Calu3 (cell line): Measurements from ENCODE around the gene TRAK2. TPM values are rescaled to one million over a fixed set of nuclear protein-coding genes. Genes with fewer than 3 reads are reported as not detected.
"Not testable (repeated sequence)": the region's sequence is repeated elsewhere in the genome, so short reads cannot be mapped to it uniquely, and the experiment has no call there.

Experiments
- BruUV-seq: library from RNA; stranded (reverse); fragments of 400-500 nt; replicated peaks from 2 replicates; lab custom pipeline; 2021; lab: Mats Ljungman, UMichigan
- CTCF ChIA-PET: fragments of 300-600 bp; sonication (Branson Sonifier 250); formaldehyde crosslinking; loops from one replicate; lab custom pipeline; 2022; ENCODE audit warnings: antibody characterized with exemption; lab: Charles Lee
- DNase-seq: peaks from one replicate; pipeline ENCODE4 v3.0.0; 2022
- H3K27ac Mint-ChIP-seq: one replicate; pipeline ENCODE4 v1.8.0; 2022; ENCODE audit warnings: mixed read lengths; ENCODE audit not compliant: unreplicated experiment
- H3K27me3 Mint-ChIP-seq: one replicate; pipeline ENCODE4 v1.8.0; 2022; ENCODE audit warnings: mixed read lengths; ENCODE audit not compliant: unreplicated experiment
- H3K36me3 Mint-ChIP-seq: one replicate; pipeline ENCODE4 v1.8.0; 2022; ENCODE audit warnings: mild to moderate bottlenecking, moderate library complexity, mixed read lengths; ENCODE audit not compliant: insufficient read depth, unreplicated experiment
- H3K4me1 Mint-ChIP-seq: one replicate; pipeline ENCODE4 v1.8.0; 2022; ENCODE audit warnings: mild to moderate bottlenecking, low read depth, mixed read lengths; ENCODE audit not compliant: unreplicated experiment
- H3K4me3 Mint-ChIP-seq: one replicate; pipeline ENCODE4 v1.8.0; 2022; ENCODE audit warnings: mild to moderate bottlenecking, low read depth, moderate library complexity, mixed read lengths; ENCODE audit not compliant: unreplicated experiment
- H3K9me3 Mint-ChIP-seq: one replicate; pipeline ENCODE4 v1.8.0; 2022; ENCODE audit warnings: low read depth, mixed read lengths; ENCODE audit not compliant: unreplicated experiment
- intact Hi-C: fragments of 100-400 bp; cut with micrococcal nuclease; formaldehyde crosslinking; loops from one replicate; pipeline ENCODE4 v1.10.0; 2022; ENCODE audit not compliant: unreplicated experiment
- total RNA-seq: library from RNA; stranded (reverse); gene quantifications from 2 replicates; pipeline ENCODE4 v1.2.3, GENCODE V29; 2022
- TF ChIP-seq, protein P1 (sequence below): fragments of 200-600 bp; IDR thresholded peaks from one replicate; pipeline ENCODE4 v1.8.0; 2022; ENCODE audit warnings: antibody characterized with exemption; ENCODE audit not compliant: unreplicated experiment

The TRAK2 gene
- total RNA-seq, 1 experiment from 2014 or later, result 24.4 TPM

DNA sequence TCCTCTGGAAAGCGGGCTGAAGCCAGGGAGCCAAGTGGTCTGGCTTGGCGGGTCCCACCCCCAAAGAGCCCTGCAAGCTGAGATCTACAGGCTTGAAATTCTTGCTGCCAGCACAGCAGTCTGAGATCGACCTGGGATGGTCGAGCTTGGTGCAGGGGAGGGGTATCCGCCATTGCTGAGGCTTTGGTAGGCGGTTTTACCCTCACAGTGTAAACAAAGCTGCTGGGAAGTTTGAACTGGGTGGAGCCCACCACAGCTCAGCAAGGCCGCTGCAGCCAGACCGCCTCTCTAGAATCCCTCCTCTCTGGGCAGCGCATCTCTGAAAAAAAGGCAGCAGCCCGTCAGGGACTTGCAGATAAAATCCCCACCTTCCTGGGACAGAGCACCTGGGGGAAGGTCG is 81.5 kb downstream of the TRAK2 start:
- no peaks in the 10 kb centered on the region for H3K27me3 Mint-ChIP-seq
- H3K27ac Mint-ChIP-seq, result no peak overlapping the region
- H3K9me3 Mint-ChIP-seq, result peaks cover 2% of the 10 kb centered on the region
- no peaks in the 10 kb centered on the region for H3K4me1 Mint-ChIP-seq
- H3K36me3 Mint-ChIP-seq, result no peaks in the 10 kb centered on the region
- intact Hi-C loops, result no loop called here
- H3K4me3 Mint-ChIP-seq, result no peak overlapping the region
- TF ChIP-seq, protein P1, sequence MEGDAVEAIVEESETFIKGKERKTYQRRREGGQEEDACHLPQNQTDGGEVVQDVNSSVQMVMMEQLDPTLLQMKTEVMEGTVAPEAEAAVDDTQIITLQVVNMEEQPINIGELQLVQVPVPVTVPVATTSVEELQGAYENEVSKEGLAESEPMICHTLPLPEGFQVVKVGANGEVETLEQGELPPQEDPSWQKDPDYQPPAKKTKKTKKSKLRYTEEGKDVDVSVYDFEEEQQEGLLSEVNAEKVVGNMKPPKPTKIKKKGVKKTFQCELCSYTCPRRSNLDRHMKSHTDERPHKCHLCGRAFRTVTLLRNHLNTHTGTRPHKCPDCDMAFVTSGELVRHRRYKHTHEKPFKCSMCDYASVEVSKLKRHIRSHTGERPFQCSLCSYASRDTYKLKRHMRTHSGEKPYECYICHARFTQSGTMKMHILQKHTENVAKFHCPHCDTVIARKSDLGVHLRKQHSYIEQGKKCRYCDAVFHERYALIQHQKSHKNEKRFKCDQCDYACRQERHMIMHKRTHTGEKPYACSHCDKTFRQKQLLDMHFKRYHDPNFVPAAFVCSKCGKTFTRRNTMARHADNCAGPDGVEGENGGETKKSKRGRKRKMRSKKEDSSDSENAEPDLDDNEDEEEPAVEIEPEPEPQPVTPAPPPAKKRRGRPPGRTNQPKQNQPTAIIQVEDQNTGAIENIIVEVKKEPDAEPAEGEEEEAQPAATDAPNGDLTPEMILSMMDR, result no peak
- no TSS peak for BruUV-seq
- no peak for DNase-seq
- CTCF ChIA-PET, result no interaction called here

DNA sequence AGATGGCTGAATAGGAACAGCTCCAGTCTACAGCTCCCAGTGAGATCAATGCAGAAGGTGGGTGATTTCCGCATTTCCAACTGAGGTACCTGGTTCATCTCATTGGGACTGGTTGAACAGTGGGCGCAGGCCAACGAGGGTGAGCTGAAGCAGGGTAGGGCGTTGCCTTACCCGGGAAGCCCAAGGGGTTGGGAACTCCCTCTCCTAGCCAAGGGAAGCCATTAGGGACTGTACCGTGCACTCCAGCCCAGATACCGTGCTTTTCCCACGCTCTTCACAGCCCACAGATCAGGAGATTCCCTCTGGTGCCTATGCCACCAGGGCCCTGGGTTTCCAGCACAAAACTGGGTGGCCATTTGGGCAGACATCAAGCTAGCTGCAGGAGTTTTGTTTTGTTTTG is 81.9 kb downstream of the TRAK2 start:
- DNase-seq, H3K27me3 Mint-ChIP-seq, H3K4me1 Mint-ChIP-seq, H3K27ac Mint-ChIP-seq, intact Hi-C loops, H3K4me3 Mint-ChIP-seq, H3K36me3 Mint-ChIP-seq, CTCF ChIA-PET, H3K9me3 Mint-ChIP-seq, BruUV-seq: not testable (repeated sequence)

DNA sequence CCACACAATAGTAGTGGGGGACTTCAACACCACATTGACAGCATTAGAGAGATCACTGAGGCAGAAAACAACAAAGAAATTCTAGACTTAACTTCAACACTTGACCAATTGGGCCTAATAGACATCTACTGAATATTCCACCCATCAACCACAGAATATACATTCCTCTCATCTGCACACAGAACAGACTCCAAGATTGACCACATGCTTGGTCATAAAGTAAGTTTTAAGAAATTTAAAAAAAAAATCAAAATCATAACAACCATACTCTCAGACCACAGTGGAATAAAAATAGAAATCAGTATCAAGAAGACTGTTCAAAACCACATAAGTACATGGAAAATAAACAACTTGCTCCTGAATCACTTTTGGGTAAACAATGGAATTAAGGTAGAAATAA is 85.1 kb downstream of the TRAK2 start:
- H3K27ac Mint-ChIP-seq, result no peak overlapping the region
- no peak for DNase-seq
- H3K36me3 Mint-ChIP-seq, result no peaks in the 10 kb centered on the region
- no peaks in the 10 kb centered on the region for H3K4me1 Mint-ChIP-seq
- CTCF ChIA-PET, result no interaction called here
- peaks cover 2% of the 10 kb centered on the region for H3K9me3 Mint-ChIP-seq
- intact Hi-C loops, result no loop called here
- TF ChIP-seq, protein P1, result no peak
- H3K4me3 Mint-ChIP-seq, result no peak overlapping the region
- BruUV-seq, result no TSS peak
- H3K27me3 Mint-ChIP-seq, result no peaks in the 10 kb centered on the region

DNA sequence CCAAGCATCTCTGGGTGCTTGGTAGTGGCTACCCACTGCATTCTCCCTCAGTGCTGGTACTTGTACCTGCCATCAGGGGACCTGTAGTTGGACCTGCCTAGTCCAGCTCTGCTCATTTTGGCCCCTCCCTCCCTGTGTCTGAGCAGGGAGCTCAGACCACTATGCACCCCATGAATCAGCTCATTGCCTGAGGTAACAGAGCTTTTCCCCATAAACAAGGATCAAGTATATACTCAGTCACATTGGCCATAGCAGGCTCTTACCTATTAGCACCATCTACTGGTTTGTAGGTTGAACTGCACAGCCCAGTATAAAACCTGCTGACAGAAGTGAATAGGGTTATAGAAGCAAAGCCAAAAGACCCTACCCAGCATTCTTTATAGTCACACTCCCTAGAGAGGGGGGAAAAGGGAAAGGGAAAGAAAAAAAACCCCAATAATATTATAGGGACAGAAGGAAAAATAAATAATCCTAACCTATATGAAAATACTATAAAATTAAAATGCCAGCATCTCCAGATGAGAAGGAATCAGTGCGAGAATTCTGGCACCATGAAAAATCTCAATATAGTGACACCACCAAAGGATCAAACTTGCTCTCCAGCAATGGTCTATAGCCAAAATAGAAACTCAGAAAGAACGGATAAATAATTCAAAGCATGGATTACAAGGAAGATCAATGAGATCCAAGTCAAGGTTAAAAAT is 87.2 kb downstream of the TRAK2 start:
- TF ChIP-seq, protein P1, result peak; percentile 80
- DNase-seq, result peak; percentile 40
- intact Hi-C loops, result loop anchor here (1.0 to 2.0 kb wide), 2 partner anchors 128 to 181 kb away; partner anchors contain the start of gene CASP10
- Mint-ChIP-seq H3K27me3 (no peaks in the 10 kb centered on the region), H3K36me3 (no peaks in the 10 kb centered on the region), H3K4me1 (peaks cover 6% of the 10 kb centered on the region), H3K27ac (no peak overlapping the region), H3K9me3 (peaks cover 2% of the 10 kb centered on the region), H3K4me3 (no peak overlapping the region)
- BruUV-seq, result no TSS peak
- CTCF ChIA-PET, result interaction anchor here (0.6 to 1.7 kb wide), 3 partner anchors 20 to 131 kb away, joined by 3 to 15 read pairs (median 4); no protein-coding TSS in a partner anchor

DNA sequence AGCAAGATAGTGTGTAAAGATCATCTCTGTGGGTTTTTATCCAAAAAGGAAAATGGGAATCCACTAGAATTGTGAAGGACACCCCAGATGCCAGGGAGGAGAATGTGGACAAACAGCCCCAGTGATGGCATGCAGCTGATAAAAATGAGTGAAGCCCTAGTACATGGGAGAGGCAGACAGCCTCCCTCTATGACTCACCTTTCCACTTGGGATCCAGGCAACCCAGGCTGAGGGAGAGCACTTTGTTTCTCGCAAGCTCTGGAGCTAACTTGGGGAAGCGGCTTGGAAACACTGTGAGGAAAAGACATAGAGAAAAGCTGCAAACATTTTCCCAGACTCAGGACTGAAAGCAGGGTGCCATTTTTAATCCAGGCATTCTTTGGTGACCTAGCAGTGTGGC is 88.9 kb downstream of the TRAK2 start:
- H3K36me3 Mint-ChIP-seq, result no peaks in the 10 kb centered on the region
- CTCF ChIA-PET, result no interaction called here
- no peak overlapping the region for H3K27ac Mint-ChIP-seq
- H3K27me3 Mint-ChIP-seq, result no peaks in the 10 kb centered on the region
- H3K9me3 Mint-ChIP-seq, result peaks cover 2% of the 10 kb centered on the region
- TF ChIP-seq, protein P1, result no peak
- no TSS peak for BruUV-seq
- intact Hi-C loops, result no loop called here
- no peak for DNase-seq
- H3K4me1 Mint-ChIP-seq, result peaks cover 12% of the 10 kb centered on the region
- no peak overlapping the region for H3K4me3 Mint-ChIP-seq
